WTC11 (cell line): ENCODE results near the gene LAMA3.

Experiments used
- CBFB ChIP-seq: sonication (generic); formaldehyde crosslinking; IDR thresholded peaks from 2 replicates; pipeline ENCODE4 v1.8.1; 2022; ENCODE audit warnings: mild to moderate bottlenecking, low read depth, missing genetic modification reagents
- FOXJ3 ChIP-seq: sonication (generic); formaldehyde crosslinking; IDR thresholded peaks from 2 replicates; pipeline ENCODE4 v1.9.0; 2021; ENCODE audit warnings: missing genetic modification reagents, mild to moderate bottlenecking, borderline replicate concordance
- KAT7 ChIP-seq: sonication (generic); formaldehyde crosslinking; IDR thresholded peaks from 2 replicates; pipeline ENCODE4 v1.8.1; 2023; ENCODE audit warnings: missing genetic modification reagents, mild to moderate bottlenecking, borderline replicate concordance
- NFYB ChIP-seq: sonication (generic); formaldehyde crosslinking; conservative IDR thresholded peaks from 2 replicates; pipeline ENCODE4 v1.8.0; 2022; ENCODE audit warnings: low read depth, missing genetic modification reagents
- NR3C1 ChIP-seq: sonication (generic); formaldehyde crosslinking; conservative IDR thresholded peaks from 2 replicates; pipeline ENCODE4 v1.8.1; 2023; ENCODE audit warnings: low read depth, mild to moderate bottlenecking, missing genetic modification reagents
- TP53 ChIP-seq: sonication (generic); formaldehyde crosslinking; IDR thresholded peaks from 2 replicates; pipeline ENCODE4 v1.8.1; 2023; ENCODE audit warnings: mild to moderate bottlenecking, missing genetic modification reagents
- TF ChIP-seq, protein P1 (sequence below): fragments of 200-600 bp; IDR thresholded peaks from 2 replicates; pipeline ENCODE4 v1.8.0; 2022; ENCODE audit warnings: antibody characterized with exemption
- TF ChIP-seq, protein P2 (sequence below): sonication (generic); formaldehyde crosslinking; IDR thresholded peaks from 2 replicates; pipeline ENCODE4 v1.8.1; 2022; ENCODE audit warnings: mild to moderate bottlenecking, moderate library complexity, missing genetic modification reagents
- TF ChIP-seq, protein P3 (sequence below): sonication (generic); formaldehyde crosslinking; IDR thresholded peaks from 2 replicates; pipeline ENCODE4 v1.8.0; 2022; ENCODE audit warnings: mild to moderate bottlenecking, missing genetic modification reagents
- TF ChIP-seq, protein P4 (sequence below): sonication (generic); formaldehyde crosslinking; IDR thresholded peaks from 2 replicates; pipeline ENCODE4 v1.8.1; 2023; ENCODE audit warnings: mild to moderate bottlenecking, moderate library complexity, missing genetic modification reagents
- TF ChIP-seq, protein P5 (sequence below): sonication (generic); formaldehyde crosslinking; IDR thresholded peaks from 2 replicates; pipeline ENCODE4 v1.8.1; 2022; ENCODE audit warnings: missing genetic modification reagents, borderline replicate concordance
- TF ChIP-seq, protein P6 (sequence below): sonication (generic); formaldehyde crosslinking; conservative IDR thresholded peaks from 2 replicates; pipeline ENCODE4 v1.8.1; 2022; ENCODE audit warnings: mild to moderate bottlenecking, missing genetic modification reagents

DNA sequence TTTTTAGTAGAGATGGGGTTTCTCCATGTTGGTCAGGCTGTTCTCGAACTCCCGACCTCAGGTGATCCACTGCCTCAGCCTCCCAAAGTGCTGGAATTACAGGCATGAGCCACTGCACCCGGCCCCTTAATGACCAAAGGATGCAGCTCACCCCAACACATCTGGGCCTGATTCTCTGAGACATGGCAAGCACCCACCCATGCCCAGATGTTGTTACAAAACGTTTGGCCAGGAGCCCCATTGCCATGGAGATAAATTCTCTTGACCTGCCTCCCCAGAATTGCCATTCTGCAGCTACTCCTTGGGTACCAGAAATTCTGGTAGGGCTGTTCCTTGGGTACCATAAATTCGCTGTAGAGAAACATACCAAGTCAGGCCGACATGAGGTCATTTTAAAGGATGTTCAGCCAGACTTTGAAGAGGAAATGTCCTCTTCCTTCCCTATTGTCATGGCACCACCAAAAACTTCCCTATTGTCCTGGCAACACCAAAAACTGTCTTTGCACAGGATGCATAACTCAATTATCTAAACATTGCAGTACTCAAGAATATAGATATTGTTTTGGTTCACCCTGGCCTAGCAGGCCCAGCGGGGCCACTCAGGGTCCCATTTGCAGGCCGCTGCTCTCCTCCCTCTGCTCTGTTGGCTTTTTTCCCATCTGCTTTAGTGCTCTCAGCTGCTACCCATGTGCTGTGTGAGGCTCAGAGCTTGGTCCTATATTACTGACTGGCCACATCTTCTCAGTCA, 164.4 kb downstream of the LAMA3 start:
- TF ChIP-seq TP53 = no peak
- TF ChIP-seq, protein P1, sequence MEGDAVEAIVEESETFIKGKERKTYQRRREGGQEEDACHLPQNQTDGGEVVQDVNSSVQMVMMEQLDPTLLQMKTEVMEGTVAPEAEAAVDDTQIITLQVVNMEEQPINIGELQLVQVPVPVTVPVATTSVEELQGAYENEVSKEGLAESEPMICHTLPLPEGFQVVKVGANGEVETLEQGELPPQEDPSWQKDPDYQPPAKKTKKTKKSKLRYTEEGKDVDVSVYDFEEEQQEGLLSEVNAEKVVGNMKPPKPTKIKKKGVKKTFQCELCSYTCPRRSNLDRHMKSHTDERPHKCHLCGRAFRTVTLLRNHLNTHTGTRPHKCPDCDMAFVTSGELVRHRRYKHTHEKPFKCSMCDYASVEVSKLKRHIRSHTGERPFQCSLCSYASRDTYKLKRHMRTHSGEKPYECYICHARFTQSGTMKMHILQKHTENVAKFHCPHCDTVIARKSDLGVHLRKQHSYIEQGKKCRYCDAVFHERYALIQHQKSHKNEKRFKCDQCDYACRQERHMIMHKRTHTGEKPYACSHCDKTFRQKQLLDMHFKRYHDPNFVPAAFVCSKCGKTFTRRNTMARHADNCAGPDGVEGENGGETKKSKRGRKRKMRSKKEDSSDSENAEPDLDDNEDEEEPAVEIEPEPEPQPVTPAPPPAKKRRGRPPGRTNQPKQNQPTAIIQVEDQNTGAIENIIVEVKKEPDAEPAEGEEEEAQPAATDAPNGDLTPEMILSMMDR = no peak
- no peak for TF ChIP-seq NFYB (CRISPR knock-in tag)
- TF ChIP-seq, protein P2, sequence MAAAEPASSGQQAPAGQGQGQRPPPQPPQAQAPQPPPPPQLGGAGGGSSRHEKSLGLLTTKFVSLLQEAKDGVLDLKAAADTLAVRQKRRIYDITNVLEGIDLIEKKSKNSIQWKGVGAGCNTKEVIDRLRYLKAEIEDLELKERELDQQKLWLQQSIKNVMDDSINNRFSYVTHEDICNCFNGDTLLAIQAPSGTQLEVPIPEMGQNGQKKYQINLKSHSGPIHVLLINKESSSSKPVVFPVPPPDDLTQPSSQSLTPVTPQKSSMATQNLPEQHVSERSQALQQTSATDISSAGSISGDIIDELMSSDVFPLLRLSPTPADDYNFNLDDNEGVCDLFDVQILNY (CRISPR knock-in tag) = no peak
- TF ChIP-seq NR3C1 (CRISPR knock-in tag) = no peak
- TF ChIP-seq, protein P3, sequence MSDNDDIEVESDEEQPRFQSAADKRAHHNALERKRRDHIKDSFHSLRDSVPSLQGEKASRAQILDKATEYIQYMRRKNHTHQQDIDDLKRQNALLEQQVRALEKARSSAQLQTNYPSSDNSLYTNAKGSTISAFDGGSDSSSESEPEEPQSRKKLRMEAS (CRISPR knock-in tag) = no peak
- TF ChIP-seq CBFB (CRISPR knock-in tag) = no peak
- TF ChIP-seq FOXJ3 (CRISPR knock-in tag) = no peak
- TF ChIP-seq KAT7 = no peak
- TF ChIP-seq, protein P4, sequence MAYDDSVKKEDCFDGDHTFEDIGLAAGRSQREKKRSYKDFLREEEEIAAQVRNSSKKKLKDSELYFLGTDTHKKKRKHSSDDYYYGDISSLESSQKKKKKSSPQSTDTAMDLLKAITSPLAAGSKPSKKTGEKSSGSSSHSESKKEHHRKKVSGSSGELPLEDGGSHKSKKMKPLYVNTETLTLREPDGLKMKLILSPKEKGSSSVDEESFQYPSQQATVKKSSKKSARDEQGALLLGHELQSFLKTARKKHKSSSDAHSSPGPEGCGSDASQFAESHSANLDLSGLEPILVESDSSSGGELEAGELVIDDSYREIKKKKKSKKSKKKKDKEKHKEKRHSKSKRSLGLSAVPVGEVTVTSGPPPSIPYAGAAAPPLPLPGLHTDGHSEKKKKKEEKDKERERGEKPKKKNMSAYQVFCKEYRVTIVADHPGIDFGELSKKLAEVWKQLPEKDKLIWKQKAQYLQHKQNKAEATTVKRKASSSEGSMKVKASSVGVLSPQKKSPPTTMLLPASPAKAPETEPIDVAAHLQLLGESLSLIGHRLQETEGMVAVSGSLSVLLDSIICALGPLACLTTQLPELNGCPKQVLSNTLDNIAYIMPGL (CRISPR knock-in tag) = no peak
- TF ChIP-seq, protein P5, sequence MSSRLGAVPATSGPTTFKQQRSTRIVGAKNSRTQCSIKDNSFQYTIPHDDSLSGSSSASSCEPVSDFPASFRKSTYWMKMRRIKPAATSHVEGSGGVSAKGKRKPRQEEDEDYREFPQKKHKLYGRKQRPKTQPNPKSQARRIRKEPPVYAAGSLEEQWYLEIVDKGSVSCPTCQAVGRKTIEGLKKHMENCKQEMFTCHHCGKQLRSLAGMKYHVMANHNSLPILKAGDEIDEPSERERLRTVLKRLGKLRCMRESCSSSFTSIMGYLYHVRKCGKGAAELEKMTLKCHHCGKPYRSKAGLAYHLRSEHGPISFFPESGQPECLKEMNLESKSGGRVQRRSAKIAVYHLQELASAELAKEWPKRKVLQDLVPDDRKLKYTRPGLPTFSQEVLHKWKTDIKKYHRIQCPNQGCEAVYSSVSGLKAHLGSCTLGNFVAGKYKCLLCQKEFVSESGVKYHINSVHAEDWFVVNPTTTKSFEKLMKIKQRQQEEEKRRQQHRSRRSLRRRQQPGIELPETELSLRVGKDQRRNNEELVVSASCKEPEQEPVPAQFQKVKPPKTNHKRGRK = no peak
- TF ChIP-seq, protein P6, sequence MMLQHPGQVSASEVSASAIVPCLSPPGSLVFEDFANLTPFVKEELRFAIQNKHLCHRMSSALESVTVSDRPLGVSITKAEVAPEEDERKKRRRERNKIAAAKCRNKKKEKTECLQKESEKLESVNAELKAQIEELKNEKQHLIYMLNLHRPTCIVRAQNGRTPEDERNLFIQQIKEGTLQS (CRISPR knock-in tag) = no peak
